Raji (cell line): ENCODE measurements around the gene PTTG1IP.

Experiments
- POLR2A ChIP-seq: IDR thresholded peaks from 2 replicates; pipeline ENCODE4 v1.6.1; 2011; ENCODE audit warnings: low read depth, low read length, control low read depth; ENCODE audit not compliant: insufficient read depth

The PTTG1IP gene

GRCh38 chr21:44853601-44854390 is 19.7 kb downstream of the PTTG1IP start:
- TF ChIP-seq POLR2A: no peak

GRCh38 chr21:44850905-44851657 is 22.4 kb downstream of the PTTG1IP start:
- TF ChIP-seq POLR2A: no peak

GRCh38 chr21:44850208-44850800 is 23.2 kb downstream of the PTTG1IP start:
- no peak for TF ChIP-seq POLR2A

- no peak for TF ChIP-seq POLR2A
Measured at GRCh38 chr21:44849616-44850130, 23.8 kb downstream of the PTTG1IP start.

- TF ChIP-seq POLR2A: no peak
Measured at GRCh38 chr21:44848821-44849521, 24.5 kb downstream of the PTTG1IP start.

GRCh38 chr21:44847261-44848056 is 26.0 kb downstream of the PTTG1IP start:
- no peak for TF ChIP-seq POLR2A

- TF ChIP-seq POLR2A: no peak
Measured at GRCh38 chr21:44846485-44847260, 26.8 kb downstream of the PTTG1IP start.

- TF ChIP-seq POLR2A: no peak
Measured at GRCh38 chr21:44846224-44846484, 27.3 kb downstream of the PTTG1IP start.

GRCh38 chr21:44845418-44846223 is 27.9 kb downstream of the PTTG1IP start:
- TF ChIP-seq POLR2A: no peak

- TF ChIP-seq POLR2A: no peak
Measured at GRCh38 chr21:44844256-44844655, 29.2 kb downstream of the PTTG1IP start.

- no peak for TF ChIP-seq POLR2A
Measured at GRCh38 chr21:44842721-44843445, 30.6 kb downstream of the PTTG1IP start.

- no peak for TF ChIP-seq POLR2A
Measured at GRCh38 chr21:44842087-44842486, 31.4 kb downstream of the PTTG1IP start.
